SK-N-SH (cell line): ENCODE data around the gene PDE2A. TPM values are rescaled to one million over a fixed set of nuclear protein-coding genes. Genes with fewer than 3 reads are reported as not detected.

Source experiments
- CTCF ChIA-PET: fragments of 300-600, 350-600 bp; formaldehyde crosslinking; extraction: SDS; loops from one replicate; lab custom pipeline; 2021; lab: Yijun Ruan, JAX
- POLR2A ChIA-PET: fragments of 350-600 bp; sonication (Branson Sonifier 250); formaldehyde crosslinking; extraction: SDS; loops from one replicate; lab custom pipeline; 2020; ENCODE audit warnings: antibody characterized with exemption, inconsistent platforms; lab: Yijun Ruan, JAX
- DNase-seq: peaks from one replicate; pipeline ENCODE4 v3.0.0; 2012
- H2AFZ ChIP-seq: fragments of 200-600 bp; sonication (generic); 2 replicates; pipeline ENCODE4 v1.8.1; 2016; ENCODE audit warnings: antibody characterized with exemption, mild to moderate bottlenecking, low read depth
- H3F3A ChIP-seq: fragments of 200-600 bp; sonication (generic); replicated peaks from 2 replicates; pipeline ENCODE3; 2016; ENCODE audit warnings: antibody characterized with exemption, mild to moderate bottlenecking; ENCODE audit not compliant: insufficient read depth
- H3K27ac ChIP-seq, 2 experiments: fragments of 200-500 bp in 1 of 2; fragments of 200-600 bp in 1 of 2; sonication (Bioruptor generic) in 1 of 2; sonication (generic), shearing (Covaris generic) in 1 of 2; 2 replicates each; pipeline versions ENCODE4 v1.5.1 to v1.6.1; 2014 to 2016; ENCODE audit warnings: low read depth in 2 of 2, inconsistent platforms in 1 of 2, low read length in 1 of 2, mild to moderate bottlenecking in 1 of 2, mixed read lengths in 1 of 2
- H3K27me3 ChIP-seq: fragments of 200-600 bp; sonication (generic), shearing (Covaris generic); 2 replicates; pipeline ENCODE4 v1.6.1; 2016; ENCODE audit warnings: mixed run types; ENCODE audit not compliant: insufficient read depth
- H3K36me3 ChIP-seq, 2 experiments: fragments of 200-500 bp in 1 of 2; fragments of 200-600 bp in 1 of 2; sonication (Bioruptor generic) in 1 of 2; sonication (generic) in 1 of 2; replicated peaks in 1 of 2; 2 replicates each; pipeline versions ENCODE3 to v1.5.1; 2014 to 2016; ENCODE audit warnings: low read length in 1 of 2, mild to moderate bottlenecking in 1 of 2; ENCODE audit not compliant: insufficient read depth in 2 of 2, control insufficient read depth in 1 of 2
- H3K4me1 ChIP-seq, 2 experiments: fragments of 200-500 bp in 1 of 2; fragments of 200-600 bp in 1 of 2; sonication (Bioruptor generic) in 1 of 2; sonication (generic), shearing (Covaris generic) in 1 of 2; 2 replicates each; pipeline versions ENCODE4 v1.5.1 to v1.6.1; 2014 to 2016; ENCODE audit warnings: low read depth in 1 of 2, low read length in 1 of 2, mixed run types in 1 of 2; ENCODE audit not compliant: insufficient read depth in 2 of 2, control insufficient read depth in 1 of 2
- H3K4me2 ChIP-seq: fragments of 200-600 bp; sonication (generic), shearing (Covaris generic); 2 replicates; pipeline ENCODE4 v1.6.1; 2017; ENCODE audit warnings: mixed run types
- H3K4me3 ChIP-seq, 2 experiments: fragments of 200-500 bp in 1 of 2; fragments of 200-600 bp in 1 of 2; sonication (Bioruptor generic) in 1 of 2; sonication (generic), shearing (Covaris generic) in 1 of 2; 2 replicates each; pipeline versions ENCODE4 v1.5.1 to v1.8.1; 2014 to 2016; ENCODE audit warnings: low read depth in 2 of 2, inconsistent platforms in 1 of 2, low read length in 1 of 2, mild to moderate bottlenecking in 1 of 2, mixed read lengths in 1 of 2, moderate library complexity in 1 of 2
- H3K79me2 ChIP-seq: fragments of 200-600 bp; sonication (generic); 2 replicates; pipeline ENCODE4 v1.8.1; 2017; ENCODE audit warnings: mild to moderate bottlenecking; ENCODE audit not compliant: insufficient read depth
- H3K9ac ChIP-seq: fragments of 200-600 bp; sonication (generic); 2 replicates; pipeline ENCODE4 v1.6.1; 2017; ENCODE audit warnings: mixed run types
- H3K9me2 ChIP-seq: fragments of 200-600 bp; sonication (generic); 2 replicates; pipeline ENCODE4 v1.6.1; 2017; ENCODE audit warnings: mixed run types
- H3K9me3 ChIP-seq: fragments of 200-600 bp; sonication (generic); 2 replicates; pipeline ENCODE4 v1.6.1; 2017; ENCODE audit warnings: mixed run types, mild to moderate bottlenecking, moderate library complexity
- H4K20me1 ChIP-seq: fragments of 200-600 bp; sonication (generic); 2 replicates; pipeline ENCODE4 v1.6.1; 2017; ENCODE audit warnings: mild to moderate bottlenecking, mixed run types; ENCODE audit not compliant: insufficient read depth
- CHD2 ChIP-seq: fragments of 150-350 bp; IDR thresholded peaks from 2 replicates; pipeline ENCODE4 v1.6.1; 2018; ENCODE audit warnings: low read length; ENCODE audit not compliant: partially characterized antibody
- CTCF ChIP-seq: fragments of 200-600 bp; sonication (generic); IDR thresholded peaks from 2 replicates; pipeline ENCODE4 v1.6.1; 2017; ENCODE audit warnings: antibody characterized with exemption, mild to moderate bottlenecking, moderate library complexity
- EP300 ChIP-seq, 2 experiments: IDR thresholded peaks; 2 replicates each; pipeline versions ENCODE4 v1.4.0 to v1.6.1; 2012; ENCODE audit warnings: borderline replicate concordance in 1 of 2, low read depth in 1 of 2, low read length in 1 of 2
- FOSL2 ChIP-seq: IDR thresholded peaks from 2 replicates; pipeline ENCODE4 v1.4.0; 2012; ENCODE audit warnings: low read depth, mild to moderate bottlenecking, moderate library complexity, borderline replicate concordance
- GATA2 ChIP-seq: sonication (generic); formaldehyde crosslinking; IDR thresholded peaks from 2 replicates; pipeline ENCODE4 v1.5.0; 2020; ENCODE audit warnings: mild to moderate bottlenecking, missing genetic modification reagents
- PBX3 ChIP-seq: IDR thresholded peaks from 2 replicates; pipeline ENCODE4; 2012
- POLR2AphosphoS5 ChIP-seq: IDR thresholded peaks from 2 replicates; pipeline ENCODE4 v1.6.1; 2012; ENCODE audit warnings: low read depth, low read length
- RCOR1 ChIP-seq: fragments of 150-350 bp; IDR thresholded peaks from 2 replicates; pipeline ENCODE4 v1.6.1; 2017; ENCODE audit warnings: antibody characterized with exemption, low read length
- REST ChIP-seq: IDR thresholded peaks from 2 replicates; pipeline ENCODE4 v1.6.1; 2012; ENCODE audit warnings: mild to moderate bottlenecking, low read depth, low read length, moderate library complexity
- SIN3A ChIP-seq: IDR thresholded peaks from 2 replicates; pipeline ENCODE4 v1.6.1; 2012; ENCODE audit warnings: low read depth, mild to moderate bottlenecking, low read length, moderate library complexity, borderline replicate concordance
- TEAD4 ChIP-seq: IDR thresholded peaks from 2 replicates; pipeline ENCODE4 v1.4.0; 2012; ENCODE audit warnings: mild to moderate bottlenecking, borderline replicate concordance; ENCODE audit not compliant: insufficient read depth
- ZBTB33 ChIP-seq: IDR thresholded peaks from 2 replicates; pipeline ENCODE4 v1.4.0; 2012; ENCODE audit warnings: low read depth, borderline replicate concordance
- WGBS: methylation state at CpG from one replicate; pipeline ENCODE4 v1.1.6; 2017; ENCODE audit warnings: low lambda C conversion rate; 5-methylcytosine and 5-hydroxymethylcytosine counted together
- polyA plus RNA-seq, 3 experiments: library from polyadenylated mRNA; depleted of rRNA; stranded (reverse); fragments of >200 nt; gene quantifications; 2 replicates each; pipeline ENCODE4 v1.2.3, GENCODE V29; 2012

Gene PDE2A
- polyA plus RNA-seq, 1 of the 3 experiments (the other 2 are of a cell fraction): 0.43 TPM

- no peak for TF ChIP-seq ZBTB33
- no peak for TF ChIP-seq CTCF
- no peak for TF ChIP-seq FOSL2
- TF ChIP-seq TEAD4: no peak
- no peak for TF ChIP-seq POLR2AphosphoS5
- no peak for TF ChIP-seq PBX3
- TF ChIP-seq EP300 (IDR thresholded peaks at IDR 0.05; ENCODE audit: borderline replicate concordance in 1 of 2, low read depth in 1 of 2, low read length in 1 of 2): no peak
- no peak for TF ChIP-seq SIN3A
- TF ChIP-seq, all 33 proteins: peak for 0
Observed at GRCh38 chr11:72546866-72547265, 127.4 kb downstream of the PDE2A start (continued).

- no peak overlapping the region for H3K9ac ChIP-seq
- no peaks in the 10 kb centered on the region for H3K9me2 ChIP-seq
- H4K20me1 ChIP-seq: no peaks in the 10 kb centered on the region
- ChIA-PET CTCF (interaction anchor here (0.9 to 2.5 kb wide), 9 partner anchors 8 to 97 kb away, joined by 3 to 11 read pairs (median 5); no protein-coding TSS in a partner anchor), POLR2A (no interaction called here)
- H3K36me3 ChIP-seq: no peaks in the 10 kb centered on the region
- peak; percentile 42 for DNase-seq
- no peaks in the 10 kb centered on the region for H3K9me3 ChIP-seq
- no peaks in the 10 kb centered on the region for H3K79me2 ChIP-seq
- 30% methylated on average over 4 of the region's 4 CpGs for WGBS
- no peak overlapping the region for H3K4me3 ChIP-seq
- H3K4me2 ChIP-seq: no peak overlapping the region
- H3K4me1 ChIP-seq: peaks cover 0 to 19% of the 10 kb centered on the region in 2 experiments; a peak in 2 of 4 replicates
- peaks cover 28% of the 10 kb centered on the region; the same call in 1 of the 2 replicates for H3K27me3 ChIP-seq
- H3K27ac ChIP-seq: peak overlapping the region in 1 of 2 experiments; percentile 47; a peak in 1 of 4 replicates
- no peak overlapping the region for H2AFZ ChIP-seq
- no peaks in the 10 kb centered on the region for H3F3A ChIP-seq
- TF ChIP-seq EP300 (IDR thresholded peaks at IDR 0.05; ENCODE audit: borderline replicate concordance in 1 of 2, low read depth in 1 of 2, low read length in 1 of 2) (peak in 1 of 2 experiments; percentile 42; a peak in 1 of 4 replicates), REST (no peak), GATA2 (CRISPR knock-in tag) (peak; percentile 58; the same call in 1 of the 2 replicates), CHD2 (peak; percentile 25), RCOR1 (peak; percentile 24; the same call in 1 of the 2 replicates)
Observed at GRCh38 chr11:72544589-72544988, 129.6 kb downstream of the PDE2A start.
